ENCODE measurements around the gene ARID5A. TPM values are rescaled to one million over a fixed set of nuclear protein-coding genes. Genes with fewer than 3 reads are reported as not detected.

ARID5A gene
- total RNA-seq, 6 experiments from 2014 or later, result 13.2 to 23.1 (median 16.9) TPM

DNA sequence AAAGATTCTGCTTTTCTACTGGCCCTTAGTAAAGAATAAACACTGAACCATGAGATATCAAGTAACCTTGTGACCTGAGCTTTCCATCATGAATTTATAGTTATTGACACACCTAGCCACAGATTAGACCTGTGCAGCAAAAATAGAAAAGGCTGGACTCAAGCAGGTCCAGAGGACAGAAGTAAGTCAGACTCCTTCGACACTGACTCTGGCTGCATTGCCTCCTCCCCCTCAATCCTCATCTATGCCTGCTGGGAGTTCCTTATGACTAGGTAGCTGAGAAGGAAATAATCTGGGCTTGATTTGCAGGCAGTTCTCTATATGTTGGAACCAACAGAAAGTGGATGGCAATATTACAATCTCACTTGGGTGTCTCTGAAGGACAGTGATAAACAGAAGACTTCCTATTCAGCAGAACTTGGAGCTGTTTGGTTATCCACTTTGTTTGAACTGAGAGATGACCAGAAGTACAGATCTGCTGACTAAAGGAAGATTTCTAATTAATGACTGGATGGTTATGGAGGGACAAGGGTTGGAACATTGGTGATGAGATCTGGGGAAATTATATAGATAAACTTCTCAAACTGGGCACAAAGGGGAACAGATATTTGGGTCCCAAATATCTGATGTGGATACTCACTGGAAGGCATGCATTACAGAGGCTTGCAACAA is 39.4 kb downstream of the ARID5A start:
- Histone ChIP-seq H3K27me3 (no peaks in the 10 kb centered on the region), H3K4me1 (no peaks in the 10 kb centered on the region), H3K9me3 (no peaks in the 10 kb centered on the region), H3K36me3 (no peaks in the 10 kb centered on the region), H3K4me3 (no peak overlapping the region), H3K27ac (no peak overlapping the region)
- intact Hi-C loops (cut with DNase I), result no loop called here
- TF ChIP-seq CTCF (IDR thresholded peaks at IDR 0.05) (no peak), POLR2A (IDR thresholded peaks at IDR 0.05) (no peak)
- WGBS (ENCODE audit: insufficient coverage, low coverage, low lambda C conversion rate, missing lambda C conversion rate), result 100% methylated on average over 1 of the region's 1 CpG
- no peak for DNase-seq
- no peak for ATAC-seq

DNA sequence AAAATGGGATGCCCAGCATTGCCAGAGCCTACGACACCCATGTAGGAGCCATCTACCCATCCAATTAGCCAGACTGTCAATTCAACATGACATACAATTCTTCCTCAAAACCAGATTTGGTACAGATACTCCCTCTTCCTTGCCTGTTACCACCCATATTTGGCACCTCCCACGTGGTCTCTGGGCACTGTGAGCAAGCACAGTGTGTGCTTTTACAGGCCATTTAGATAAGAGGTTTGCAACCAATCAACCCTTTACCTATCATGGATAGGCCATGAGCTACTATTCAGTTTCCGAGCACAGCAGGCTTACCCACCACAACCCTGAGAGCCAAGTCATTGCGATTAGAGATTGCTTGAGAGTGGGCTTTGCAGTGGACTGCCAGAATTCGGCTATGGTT is 40.9 kb downstream of the ARID5A start:
- ATAC-seq, result no peak

GRCh38 chr2:96578731-96579130 is 42.2 kb downstream of the ARID5A start:
- no peak for ATAC-seq
- Histone ChIP-seq H3K4me3 (no peak overlapping the region), H3K27me3 (no peaks in the 10 kb centered on the region), H3K36me3 (no peaks in the 10 kb centered on the region), H3K9me3 (no peaks in the 10 kb centered on the region), H3K27ac (no peak overlapping the region), H3K4me1 (no peaks in the 10 kb centered on the region)
- TF ChIP-seq CTCF (IDR thresholded peaks at IDR 0.05) (no peak), POLR2A (IDR thresholded peaks at IDR 0.05) (no peak)
- intact Hi-C loops (cut with DNase I), result no loop called here
- no CpG with 5 or more reads among the region's 3 CpGs for WGBS (ENCODE audit: insufficient coverage, low coverage, low lambda C conversion rate, missing lambda C conversion rate)
- no peak for DNase-seq

More for the DNA sequence above, 40.9 kb downstream of the ARID5A start:
- WGBS (ENCODE audit: insufficient coverage, low coverage, low lambda C conversion rate, missing lambda C conversion rate), result 77% methylated on average over 2 of the region's 5 CpGs
- H3K36me3 ChIP-seq, result no peaks in the 10 kb centered on the region
- H3K27ac ChIP-seq, result no peak overlapping the region
- no peak for DNase-seq
- intact Hi-C loops (cut with DNase I), result no loop called here
- TF ChIP-seq CTCF (IDR thresholded peaks at IDR 0.05), result no peak
- TF ChIP-seq POLR2A (IDR thresholded peaks at IDR 0.05), result no peak
- no peaks in the 10 kb centered on the region for H3K4me1 ChIP-seq
- H3K27me3 ChIP-seq, result no peaks in the 10 kb centered on the region
- H3K4me3 ChIP-seq, result no peak overlapping the region
- no peaks in the 10 kb centered on the region for H3K9me3 ChIP-seq

GRCh38 chr2:96579422-96579821 is 42.9 kb downstream of the ARID5A start:
- Histone ChIP-seq H3K27ac (no peak overlapping the region), H3K9me3 (no peaks in the 10 kb centered on the region), H3K4me3 (no peak overlapping the region), H3K27me3 (no peaks in the 10 kb centered on the region), H3K36me3 (peaks cover 0 to 1% (median 0%) of the 10 kb centered on the region in 4 donors), H3K4me1 (no peaks in the 10 kb centered on the region)
- TF ChIP-seq POLR2A (IDR thresholded peaks at IDR 0.05) (no peak), CTCF (IDR thresholded peaks at IDR 0.05) (no peak)
- 100% methylated on average over 2 of the region's 2 CpGs for WGBS (ENCODE audit: insufficient coverage, low coverage, low lambda C conversion rate, missing lambda C conversion rate)
- ATAC-seq (no peak), DNase-seq (no peak)
- intact Hi-C loops (cut with DNase I), result no loop called here

Data from right lobe of liver (tissue), 6 donors.